ENCODE data around the gene CHRND.

The CHRND gene

GRCh38 chr2:232480201-232481190 is 45.5 kb upstream of the CHRND start:
- CTCF ChIA-PET = no interaction called here
- POLR2A ChIA-PET = no interaction called here
- no peak overlapping the region for H3K4me3 ChIP-seq (ENCODE audit: low read depth, low read length)
- TF ChIP-seq CTCF (IDR thresholded peaks at IDR 0.05; ENCODE audit: insufficient read depth, low read length, missing control alignments) = no peak
- DNase-seq (ENCODE audit: low read depth, low spot score) = no peak

GRCh38 chr2:232481322-232482140 is 44.4 kb upstream of the CHRND start:
- POLR2A ChIA-PET = no interaction called here
- TF ChIP-seq CTCF (IDR thresholded peaks at IDR 0.05; ENCODE audit: insufficient read depth, low read length, missing control alignments) = no peak
- CTCF ChIA-PET = interaction anchor here (1.0 to 1.3 kb wide), 2 partner anchors 40 to 43 kb away, joined by 3 read pairs; no protein-coding TSS in a partner anchor
- no peak overlapping the region for H3K4me3 ChIP-seq (ENCODE audit: low read depth, low read length)
- no peak for DNase-seq (ENCODE audit: low read depth, low spot score)

- TF ChIP-seq CTCF (IDR thresholded peaks at IDR 0.05; ENCODE audit: insufficient read depth, low read length, missing control alignments) = no peak
- ChIA-PET CTCF (interaction anchor here (1.0 to 1.3 kb wide), 3 partner anchors 39 to 44 kb away, joined by 3 read pairs; no protein-coding TSS in a partner anchor), POLR2A (no interaction called here)
- no peak overlapping the region for H3K4me3 ChIP-seq (ENCODE audit: low read depth, low read length)
- no peak for DNase-seq (ENCODE audit: low read depth, low spot score)
Measured at GRCh38 chr2:232482301-232483238, 43.4 kb upstream of the CHRND start.

- no peak overlapping the region for H3K4me3 ChIP-seq (ENCODE audit: low read depth, low read length)
- CTCF ChIA-PET = interaction anchor here (1.2 kb wide), 1 partner anchor 42 kb away, joined by 3 read pairs; no protein-coding TSS in a partner anchor
- POLR2A ChIA-PET = no interaction called here
- no peak for DNase-seq (ENCODE audit: low read depth, low spot score)
- TF ChIP-seq CTCF (IDR thresholded peaks at IDR 0.05; ENCODE audit: insufficient read depth, low read length, missing control alignments) = no peak
Measured at GRCh38 chr2:232483311-232483922, 42.5 kb upstream of the CHRND start.

GRCh38 chr2:232483923-232484627 is 41.9 kb upstream of the CHRND start:
- no peak for TF ChIP-seq CTCF (IDR thresholded peaks at IDR 0.05; ENCODE audit: insufficient read depth, low read length, missing control alignments)
- CTCF ChIA-PET = no interaction called here
- no peak for DNase-seq (ENCODE audit: low read depth, low spot score)
- POLR2A ChIA-PET = no interaction called here
- H3K4me3 ChIP-seq (ENCODE audit: low read depth, low read length) = no peak overlapping the region

All from AG04449 (cell line).